HG03045 (cell line): Measurements from ENCODE around the gene ABRACL.
A peak's percentile ranks its signal among the peaks of the same experiment; 100 is the strongest.
"Not testable (repeated sequence)": the region's sequence is repeated elsewhere in the genome, so short reads cannot be mapped to it uniquely, and the experiment has no call there.

Experiments used
- ATAC-seq: cut with Tn5 transposase; IDR thresholded peaks from one replicate; pipeline ENCODE4 v1.9.1; 2021; ENCODE audit warnings: mild to moderate bottlenecking, moderate library complexity; ENCODE audit not compliant: unreplicated experiment

The ABRACL gene, protein sequence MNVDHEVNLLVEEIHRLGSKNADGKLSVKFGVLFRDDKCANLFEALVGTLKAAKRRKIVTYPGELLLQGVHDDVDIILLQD

GRCh38 chr6:139028658-139029469 lies at the start of gene ABRACL:
ABRACL (plus strand) TSS chr6:139028745; CDS start chr6:139034161, 5,416 bp downstream.
- ATAC-seq = peak; percentile 67

GRCh38 chr6:138979365-138979764 lies 49.2 kb upstream of the ABRACL start:
- no peak for ATAC-seq

GRCh38 chr6:138979813-138980668 lies 48.5 kb upstream of the ABRACL start:
- peak; percentile 64 for ATAC-seq

DNA sequence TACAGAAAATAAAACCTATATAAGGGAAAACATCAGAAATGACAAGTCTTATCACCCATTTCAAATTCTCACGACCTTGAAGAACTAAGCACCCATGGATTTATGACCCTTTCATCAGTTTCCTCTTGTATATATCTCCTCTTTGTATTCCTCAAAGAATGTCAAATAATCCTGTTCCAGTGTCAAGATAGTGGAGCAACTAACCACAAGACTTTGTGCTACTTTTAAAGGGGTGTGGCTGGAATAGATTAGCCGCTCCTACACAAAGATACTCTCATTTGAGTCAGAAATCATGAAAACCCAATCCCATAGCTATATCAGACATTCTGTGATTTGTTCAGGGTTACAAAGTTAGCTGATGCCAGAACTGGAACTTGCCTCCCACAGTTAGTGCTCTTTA lies 47.1 kb upstream of the ABRACL start:
- no peak for ATAC-seq

- ATAC-seq = no peak
Observed at GRCh38 chr6:138986578-138986977, 42.0 kb upstream of the ABRACL start.

DNA sequence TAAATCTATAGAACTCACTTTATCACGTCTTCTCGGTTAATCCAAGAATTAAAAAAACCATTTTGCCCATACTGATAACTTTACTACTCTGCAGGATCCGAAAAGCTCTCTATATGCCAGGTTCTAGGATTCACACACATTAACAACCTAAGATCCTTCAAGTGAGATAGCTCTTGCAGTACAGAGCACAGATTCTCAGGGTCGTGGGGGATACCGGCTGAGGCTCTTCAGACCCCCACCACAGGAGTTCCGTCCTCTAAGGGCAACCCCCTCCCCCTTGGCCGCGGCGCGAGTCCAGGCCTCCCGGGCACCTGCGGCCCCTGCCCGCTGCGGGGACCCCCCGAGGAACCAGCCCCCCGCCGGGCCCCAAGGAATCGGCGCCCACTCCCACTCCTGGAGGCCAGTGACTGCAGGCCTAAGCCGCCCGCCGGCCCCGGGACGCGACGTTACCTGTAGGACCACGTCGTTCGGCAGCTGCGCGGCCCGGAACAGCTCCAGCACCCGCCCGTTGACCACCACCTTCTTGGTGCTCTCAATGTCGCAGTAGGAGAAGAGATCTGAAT lies 41.4 kb upstream of the ABRACL start:
- ATAC-seq = peak; percentile 1

DNA sequence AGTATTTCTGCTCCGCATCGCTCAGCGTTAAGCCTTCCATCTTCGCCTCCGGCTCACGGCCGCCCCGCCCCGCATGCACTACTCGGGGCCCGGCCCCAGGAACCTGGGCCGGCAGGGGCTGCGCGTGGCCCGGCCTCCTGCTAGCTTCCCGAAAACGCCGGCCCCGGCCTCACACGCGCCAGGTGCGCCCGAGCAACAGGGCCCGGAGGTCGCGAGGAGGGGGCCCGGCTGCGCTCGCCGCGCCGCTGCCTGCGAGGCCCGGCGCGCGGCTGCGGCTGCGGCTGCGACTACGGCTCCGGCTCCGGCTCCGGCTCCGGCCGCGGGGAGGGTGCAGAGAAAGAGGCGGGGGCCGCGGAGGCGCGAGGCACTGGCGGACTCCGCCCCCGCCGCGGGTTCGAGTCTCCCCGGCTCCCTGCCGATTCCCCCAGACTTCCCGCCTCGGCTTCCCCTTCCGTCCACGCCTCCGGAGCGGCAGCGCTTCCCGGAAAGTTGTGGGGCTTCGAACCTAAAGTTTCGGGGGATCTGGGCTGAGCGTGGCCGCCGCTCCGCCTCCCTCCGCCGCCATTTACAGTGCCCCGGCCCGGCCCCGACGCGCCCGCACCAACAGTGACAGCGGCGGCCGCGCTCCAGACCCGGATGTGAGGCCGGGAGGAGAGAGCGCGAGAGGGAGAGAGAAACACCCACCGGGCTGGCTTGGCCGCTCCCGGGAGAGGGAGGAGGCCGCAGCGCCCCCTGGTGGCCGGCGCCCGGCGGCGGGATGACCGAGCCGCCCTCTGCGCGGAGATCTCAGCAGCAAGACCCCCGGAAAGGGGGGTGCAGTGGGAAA lies 40.7 kb upstream of the ABRACL start, which contains the start of gene REPS1:
TSS of gene REPS1 (minus strand) at position 611 of the 826 bp plus-strand sequence. CDS start at position 40, 571 bp downstream.
- ATAC-seq = peak; percentile 97

- ATAC-seq = peak; percentile 18
Observed at GRCh38 chr6:138988469-138988834, 40.1 kb upstream of the ABRACL start.

- no peak for ATAC-seq
Observed at GRCh38 chr6:138989098-138989983, 39.2 kb upstream of the ABRACL start.

GRCh38 chr6:138991206-138991605 lies 37.3 kb upstream of the ABRACL start:
- no peak for ATAC-seq

GRCh38 chr6:138992965-138993364 lies 35.6 kb upstream of the ABRACL start:
- ATAC-seq = not testable (repeated sequence)

DNA sequence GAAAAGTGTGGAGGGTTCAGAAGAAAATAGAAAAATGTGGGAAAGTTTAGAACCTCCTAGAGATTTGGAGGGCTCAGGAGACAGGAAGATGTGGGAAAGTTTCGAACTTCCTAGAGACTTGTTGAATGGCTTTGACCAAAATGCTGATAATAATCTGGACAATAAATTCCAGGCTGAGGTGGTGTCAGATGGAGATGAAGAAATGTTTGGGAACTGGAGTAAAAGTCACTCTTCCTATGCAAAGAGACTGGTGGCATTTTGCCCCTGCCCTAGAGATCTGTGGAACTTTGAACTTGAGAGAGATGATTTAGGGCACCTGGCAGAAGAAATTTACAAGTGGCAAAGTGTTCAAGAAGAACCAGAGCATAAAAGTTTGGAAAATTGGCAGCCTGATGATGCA lies 35.1 kb upstream of the ABRACL start:
- ATAC-seq = not testable (repeated sequence)

GRCh38 chr6:138996524-138996923 lies 32.0 kb upstream of the ABRACL start:
- ATAC-seq = no peak

GRCh38 chr6:138997136-138997535 lies 31.4 kb upstream of the ABRACL start:
- ATAC-seq = no peak

DNA sequence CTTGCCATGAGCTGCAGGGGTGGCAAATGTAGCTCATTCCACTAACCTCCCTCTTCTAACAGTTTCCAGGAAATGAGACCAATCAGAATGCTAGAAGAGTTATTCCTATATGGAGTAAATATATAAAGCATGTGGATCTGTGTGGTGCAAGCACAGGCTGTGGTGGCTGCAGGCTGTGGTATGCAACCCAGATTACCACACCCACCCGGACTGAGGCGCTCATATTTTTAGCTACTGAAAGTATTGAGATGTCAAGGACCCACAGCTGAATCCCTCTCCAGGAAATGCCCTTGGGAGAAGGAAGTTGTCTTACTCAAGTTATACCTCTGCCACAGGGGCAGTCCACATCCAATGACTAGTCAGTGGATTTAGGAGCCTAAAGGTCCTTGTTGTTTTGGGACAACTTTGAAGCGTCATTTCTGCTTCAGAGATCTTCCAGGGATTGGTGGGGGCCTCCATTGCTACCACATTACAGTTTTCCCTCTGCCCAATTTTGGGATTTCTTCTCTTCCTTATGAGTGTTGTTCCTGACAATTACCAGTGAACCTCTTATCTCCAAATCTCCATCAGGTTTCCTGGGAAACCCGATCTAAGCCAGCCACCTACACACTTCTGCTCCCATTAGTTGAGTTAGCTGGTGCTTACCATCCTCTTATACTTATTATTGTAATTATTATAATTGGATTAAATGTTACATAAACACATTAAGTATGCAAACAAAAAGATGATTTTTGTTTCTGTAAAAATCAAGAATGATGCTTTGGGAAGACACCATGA lies 28.4 kb upstream of the ABRACL start:
- no peak for ATAC-seq

DNA sequence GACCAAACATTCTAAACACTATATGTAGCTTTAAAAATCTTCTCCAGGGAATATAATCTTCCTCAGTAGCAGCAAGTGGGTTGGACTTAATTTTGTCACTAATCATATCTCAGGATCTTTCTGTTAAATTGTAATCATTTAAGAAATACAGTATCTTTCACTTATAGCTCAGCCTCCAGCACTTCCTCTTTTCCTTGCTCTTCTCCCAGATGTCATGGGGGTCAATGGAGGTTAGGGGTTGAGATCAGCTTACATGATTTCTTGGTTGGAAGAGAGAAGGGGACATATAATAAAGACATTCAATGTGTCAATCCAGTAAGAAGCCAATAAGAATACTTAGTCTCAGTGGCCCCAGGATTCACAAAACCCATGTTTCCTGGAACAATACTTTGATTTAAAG lies 24.8 kb upstream of the ABRACL start:
- no peak for ATAC-seq

DNA sequence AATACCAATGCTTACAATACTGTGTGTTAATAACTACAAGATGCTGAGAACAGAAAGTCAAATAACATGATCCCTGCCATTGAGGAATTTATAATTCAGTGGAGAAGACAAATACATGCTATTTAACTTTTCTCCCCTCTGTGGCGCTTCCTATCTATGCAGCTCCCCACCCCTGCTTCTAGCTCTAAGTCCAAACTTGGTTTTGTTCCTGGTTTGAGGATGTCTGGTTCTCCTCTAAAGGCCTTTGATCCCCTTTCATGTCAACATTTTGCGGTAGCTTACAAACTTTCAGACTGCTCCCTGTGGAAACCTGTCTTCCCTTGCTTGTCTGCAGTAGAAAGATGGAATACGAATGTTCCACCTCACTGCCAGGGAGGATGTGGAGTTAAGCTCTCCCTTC lies 22.1 kb upstream of the ABRACL start:
- no peak for ATAC-seq

- ATAC-seq = no peak
Observed at GRCh38 chr6:139007428-139007827, 21.1 kb upstream of the ABRACL start.

GRCh38 chr6:139008117-139008516 lies 20.4 kb upstream of the ABRACL start:
- no peak for ATAC-seq
